ENCODE measurements around the gene YBX1.

DNA sequence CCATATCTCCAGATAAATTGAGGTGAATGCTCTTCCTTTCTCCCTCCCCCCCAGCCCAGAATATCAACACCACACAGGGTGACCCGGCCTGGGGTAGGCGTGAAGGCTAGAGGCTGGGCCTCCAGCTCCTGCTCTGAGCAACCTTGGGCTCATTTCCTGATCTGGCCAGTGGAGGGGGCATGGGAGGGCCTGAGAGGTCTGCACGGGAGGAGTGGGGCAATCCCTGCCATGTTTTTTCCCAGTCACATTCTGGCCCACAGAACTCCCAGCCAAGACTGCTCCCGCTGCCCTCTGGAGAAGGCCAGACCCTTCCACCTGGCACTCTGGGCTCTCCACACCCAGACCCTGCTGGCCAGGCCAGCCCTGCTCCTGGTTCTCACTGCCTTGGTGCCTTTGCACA, 53.9 kb downstream of the YBX1 start:
- no peak for TF ChIP-seq ATF3 (CRISPR knock-in tag; conservative IDR thresholded peaks at IDR 0.05)
- TF ChIP-seq TCF7 (CRISPR knock-in tag; IDR thresholded peaks at IDR 0.05; ENCODE audit: low read depth): no peak
- no peak for TF ChIP-seq NR1H2 (CRISPR knock-in tag; IDR thresholded peaks at IDR 0.05)
- TF ChIP-seq, protein P1, sequence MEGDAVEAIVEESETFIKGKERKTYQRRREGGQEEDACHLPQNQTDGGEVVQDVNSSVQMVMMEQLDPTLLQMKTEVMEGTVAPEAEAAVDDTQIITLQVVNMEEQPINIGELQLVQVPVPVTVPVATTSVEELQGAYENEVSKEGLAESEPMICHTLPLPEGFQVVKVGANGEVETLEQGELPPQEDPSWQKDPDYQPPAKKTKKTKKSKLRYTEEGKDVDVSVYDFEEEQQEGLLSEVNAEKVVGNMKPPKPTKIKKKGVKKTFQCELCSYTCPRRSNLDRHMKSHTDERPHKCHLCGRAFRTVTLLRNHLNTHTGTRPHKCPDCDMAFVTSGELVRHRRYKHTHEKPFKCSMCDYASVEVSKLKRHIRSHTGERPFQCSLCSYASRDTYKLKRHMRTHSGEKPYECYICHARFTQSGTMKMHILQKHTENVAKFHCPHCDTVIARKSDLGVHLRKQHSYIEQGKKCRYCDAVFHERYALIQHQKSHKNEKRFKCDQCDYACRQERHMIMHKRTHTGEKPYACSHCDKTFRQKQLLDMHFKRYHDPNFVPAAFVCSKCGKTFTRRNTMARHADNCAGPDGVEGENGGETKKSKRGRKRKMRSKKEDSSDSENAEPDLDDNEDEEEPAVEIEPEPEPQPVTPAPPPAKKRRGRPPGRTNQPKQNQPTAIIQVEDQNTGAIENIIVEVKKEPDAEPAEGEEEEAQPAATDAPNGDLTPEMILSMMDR (IDR thresholded peaks at IDR 0.05): no peak
- no peak for TF ChIP-seq USF2 (CRISPR knock-in tag; IDR thresholded peaks at IDR 0.05)
- no peak for TF ChIP-seq TEAD4 (CRISPR knock-in tag; IDR thresholded peaks at IDR 0.05)
- TF ChIP-seq ZNF121 (CRISPR knock-in tag; IDR thresholded peaks at IDR 0.05): no peak
- no peak for TF ChIP-seq ZNF263 (CRISPR knock-in tag; IDR thresholded peaks at IDR 0.05; ENCODE audit: low read depth)
- TF ChIP-seq, protein P2, sequence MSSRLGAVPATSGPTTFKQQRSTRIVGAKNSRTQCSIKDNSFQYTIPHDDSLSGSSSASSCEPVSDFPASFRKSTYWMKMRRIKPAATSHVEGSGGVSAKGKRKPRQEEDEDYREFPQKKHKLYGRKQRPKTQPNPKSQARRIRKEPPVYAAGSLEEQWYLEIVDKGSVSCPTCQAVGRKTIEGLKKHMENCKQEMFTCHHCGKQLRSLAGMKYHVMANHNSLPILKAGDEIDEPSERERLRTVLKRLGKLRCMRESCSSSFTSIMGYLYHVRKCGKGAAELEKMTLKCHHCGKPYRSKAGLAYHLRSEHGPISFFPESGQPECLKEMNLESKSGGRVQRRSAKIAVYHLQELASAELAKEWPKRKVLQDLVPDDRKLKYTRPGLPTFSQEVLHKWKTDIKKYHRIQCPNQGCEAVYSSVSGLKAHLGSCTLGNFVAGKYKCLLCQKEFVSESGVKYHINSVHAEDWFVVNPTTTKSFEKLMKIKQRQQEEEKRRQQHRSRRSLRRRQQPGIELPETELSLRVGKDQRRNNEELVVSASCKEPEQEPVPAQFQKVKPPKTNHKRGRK (CRISPR knock-in tag; IDR thresholded peaks at IDR 0.05; ENCODE audit: borderline replicate concordance): no peak
